ENCODE measurements around the gene PANK3.

Gene PANK3

GRCh38 chr5:168502563-168503237, 76.5 kb downstream of the PANK3 start:
- no peaks in the 10 kb centered on the region for H3K9me3 ChIP-seq (ENCODE audit: low read length)
- no peak overlapping the region for H3K4me3 ChIP-seq (ENCODE audit: low read depth in 1 of 2, low read length in 2 of 2)
- H3K4me1 ChIP-seq (ENCODE audit: insufficient read depth, low read length), result no peaks in the 10 kb centered on the region
- H3K9ac ChIP-seq (ENCODE audit: low read length), result no peak overlapping the region
- peaks cover 38% of the 10 kb centered on the region for H3K36me3 ChIP-seq (ENCODE audit: insufficient read depth, low read length)
- no peak overlapping the region for H3K27ac ChIP-seq (ENCODE audit: low read depth, low read length)
- no peaks in the 10 kb centered on the region for H3K27me3 ChIP-seq (ENCODE audit: control insufficient read depth in 1 of 2, insufficient read depth in 2 of 2, low read length in 2 of 2)
